ENCODE data around the gene EFCAB8. TPM values are rescaled to one million over a fixed set of nuclear protein-coding genes. Genes with fewer than 3 reads are reported as not detected.
"Not testable (repeated sequence)": the region's sequence is repeated elsewhere in the genome, so short reads cannot be mapped to it uniquely, and the experiment has no call there.

The EFCAB8 gene
- total RNA-seq, 4 donors from 2014 or later, result not detected

DNA sequence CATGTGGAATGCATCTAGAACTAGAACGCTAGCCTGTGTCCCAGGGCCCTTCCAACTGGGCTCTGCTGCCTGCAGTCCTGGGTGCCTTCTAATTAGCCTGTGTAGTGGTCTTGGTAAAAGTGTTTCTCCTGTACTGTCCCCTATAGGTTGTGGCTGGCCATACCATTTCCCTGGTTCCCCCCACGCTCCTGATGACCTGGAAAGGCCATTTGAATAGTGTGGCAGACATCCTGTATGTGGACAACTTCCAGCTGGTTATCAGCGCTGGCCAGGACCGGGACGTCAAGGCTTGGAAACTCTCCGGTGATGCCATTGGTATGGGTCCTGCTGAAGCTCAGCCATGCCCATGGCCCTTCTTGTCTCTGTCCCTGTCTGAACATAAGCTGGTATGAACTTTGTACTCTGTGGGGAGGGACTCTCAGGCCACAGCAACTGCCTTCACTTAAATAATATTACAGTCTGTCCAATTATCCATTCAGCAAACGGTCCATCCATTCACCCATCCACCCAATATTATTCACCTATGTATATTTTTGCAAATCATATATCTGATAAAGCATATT is 84.8 kb downstream of the EFCAB8 start:
- H3K9me3 ChIP-seq, result no peaks in the 10 kb centered on the region
- in situ Hi-C loops (cut with MboI; ENCODE audit: low sequenced_read_pairs in 4 of 4) (no loop called here), intact Hi-C loops (cut with DNase I; ENCODE audit: low total_unique reads) (no loop called here)
- no peak overlapping the region for H3K4me3 ChIP-seq
- H3K27ac ChIP-seq, result no peak overlapping the region
- no peaks in the 10 kb centered on the region for H3K36me3 ChIP-seq
- H3K4me1 ChIP-seq, result no peaks in the 10 kb centered on the region
- ATAC-seq (no peak), DNase-seq (no peak)
- TF ChIP-seq, protein P1, sequence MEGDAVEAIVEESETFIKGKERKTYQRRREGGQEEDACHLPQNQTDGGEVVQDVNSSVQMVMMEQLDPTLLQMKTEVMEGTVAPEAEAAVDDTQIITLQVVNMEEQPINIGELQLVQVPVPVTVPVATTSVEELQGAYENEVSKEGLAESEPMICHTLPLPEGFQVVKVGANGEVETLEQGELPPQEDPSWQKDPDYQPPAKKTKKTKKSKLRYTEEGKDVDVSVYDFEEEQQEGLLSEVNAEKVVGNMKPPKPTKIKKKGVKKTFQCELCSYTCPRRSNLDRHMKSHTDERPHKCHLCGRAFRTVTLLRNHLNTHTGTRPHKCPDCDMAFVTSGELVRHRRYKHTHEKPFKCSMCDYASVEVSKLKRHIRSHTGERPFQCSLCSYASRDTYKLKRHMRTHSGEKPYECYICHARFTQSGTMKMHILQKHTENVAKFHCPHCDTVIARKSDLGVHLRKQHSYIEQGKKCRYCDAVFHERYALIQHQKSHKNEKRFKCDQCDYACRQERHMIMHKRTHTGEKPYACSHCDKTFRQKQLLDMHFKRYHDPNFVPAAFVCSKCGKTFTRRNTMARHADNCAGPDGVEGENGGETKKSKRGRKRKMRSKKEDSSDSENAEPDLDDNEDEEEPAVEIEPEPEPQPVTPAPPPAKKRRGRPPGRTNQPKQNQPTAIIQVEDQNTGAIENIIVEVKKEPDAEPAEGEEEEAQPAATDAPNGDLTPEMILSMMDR (IDR thresholded peaks at IDR 0.05 in 4 of 5, conservative IDR thresholded peaks at IDR 0.05 in 1 of 5), result no peak
- TF ChIP-seq POLR2A (IDR thresholded peaks at IDR 0.05), result no peak
- peaks cover 0 to 12% (median 11%) of the 10 kb centered on the region in 3 donors for H3K27me3 ChIP-seq

DNA sequence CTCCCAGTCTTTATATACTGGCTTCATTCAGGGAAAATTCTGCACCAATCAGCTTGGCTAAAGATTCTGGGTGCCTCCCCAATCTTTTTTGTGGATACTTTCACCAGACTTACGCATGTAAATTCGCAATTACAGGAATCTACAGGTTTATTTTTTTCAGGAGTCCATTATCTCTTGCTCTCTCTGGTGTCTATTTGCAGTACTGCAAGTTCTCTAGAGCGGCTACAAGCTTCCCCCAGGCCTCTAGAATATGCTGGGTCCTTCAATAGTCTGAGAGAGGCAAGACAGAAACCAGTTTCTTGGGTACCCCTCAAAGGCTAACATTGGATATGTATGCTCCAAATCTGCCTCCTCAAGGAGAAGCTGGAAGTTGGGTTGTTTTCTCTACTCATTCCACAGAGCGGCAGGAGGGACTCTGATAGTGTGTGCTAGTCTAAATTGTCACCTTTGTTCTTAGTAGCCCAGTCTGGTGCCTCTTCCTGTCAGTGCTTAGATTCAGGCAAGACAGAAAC is 87.0 kb downstream of the EFCAB8 start:
- in situ Hi-C loops (cut with MboI; ENCODE audit: low sequenced_read_pairs in 4 of 4), result no loop called here

DNA sequence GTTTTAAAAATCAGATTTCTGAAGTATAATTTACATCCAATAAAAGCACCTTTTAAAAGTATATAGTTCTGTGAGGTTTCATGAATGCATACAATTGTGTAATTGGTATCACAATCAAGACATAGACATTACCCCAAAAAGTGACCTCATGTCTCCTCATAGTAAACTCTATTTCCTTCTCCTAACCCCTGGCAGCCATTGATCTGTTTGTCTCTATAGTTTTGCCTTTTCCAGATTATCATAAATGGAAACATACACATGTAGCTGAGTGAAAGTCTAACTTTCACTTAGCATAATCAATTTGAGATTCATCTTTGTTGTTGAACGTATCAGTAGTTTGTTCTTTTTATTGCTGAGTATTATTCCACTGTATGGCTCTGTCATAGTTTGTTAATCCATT is 87.9 kb downstream of the EFCAB8 start:
- Histone ChIP-seq H3K4me1 (no peaks in the 10 kb centered on the region), H3K27me3 (peaks cover 0 to 23% (median 11%) of the 10 kb centered on the region in 3 donors), H3K4me3 (no peak overlapping the region), H3K9me3 (no peaks in the 10 kb centered on the region), H3K36me3 (no peaks in the 10 kb centered on the region), H3K27ac (no peak overlapping the region)
- no peak for ATAC-seq
- in situ Hi-C loops (cut with MboI; ENCODE audit: low sequenced_read_pairs in 4 of 4), result no loop called here
- TF ChIP-seq, protein P1 (IDR thresholded peaks at IDR 0.05 in 4 of 5, conservative IDR thresholded peaks at IDR 0.05 in 1 of 5), result no peak
- no peak for TF ChIP-seq POLR2A (IDR thresholded peaks at IDR 0.05)
- no peak for DNase-seq
- intact Hi-C loops (cut with DNase I; ENCODE audit: low total_unique reads), result loop anchor here (5.0 kb wide), 1 partner anchor 154 kb away; no protein-coding TSS in a partner anchor

More for the DNA sequence above, 87.0 kb downstream of the EFCAB8 start:
- no peaks in the 10 kb centered on the region for H3K36me3 ChIP-seq
- ATAC-seq (no peak), DNase-seq (no peak)
- no peaks in the 10 kb centered on the region for H3K4me1 ChIP-seq
- H3K4me3 ChIP-seq, result no peak overlapping the region
- H3K9me3 ChIP-seq, result no peaks in the 10 kb centered on the region
- H3K27ac ChIP-seq, result no peak overlapping the region
- H3K27me3 ChIP-seq, result peaks cover 0 to 20% (median 12%) of the 10 kb centered on the region in 3 donors
- intact Hi-C loops (cut with DNase I; ENCODE audit: low total_unique reads), result loop anchor here (5.0 kb wide), 1 partner anchor 153 kb away; no protein-coding TSS in a partner anchor
- TF ChIP-seq, protein P1 (IDR thresholded peaks at IDR 0.05 in 4 of 5, conservative IDR thresholded peaks at IDR 0.05 in 1 of 5), result peak in 1 of 5 experiments; percentile 35
- no peak for TF ChIP-seq POLR2A (IDR thresholded peaks at IDR 0.05)

DNA sequence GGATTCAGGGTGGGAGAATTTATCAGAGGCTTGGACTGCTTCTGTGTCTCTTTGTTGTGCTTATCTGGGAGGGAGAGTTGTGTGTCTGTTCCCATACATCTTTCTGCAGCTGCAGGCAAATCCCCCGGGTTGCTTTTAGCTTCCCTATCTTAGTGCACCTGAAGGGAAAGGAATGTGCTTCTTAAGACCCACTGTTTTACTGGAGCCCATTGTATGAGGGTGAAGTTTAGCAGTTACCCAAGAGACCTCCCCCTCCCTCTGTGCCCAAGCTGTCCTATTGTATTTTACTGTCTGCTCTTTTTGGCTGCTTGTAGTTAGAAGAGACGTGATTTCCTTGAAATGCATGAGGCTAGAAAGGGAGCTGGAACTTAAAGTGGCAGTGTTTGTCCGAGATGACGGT is 91.8 kb downstream of the EFCAB8 start:
- H3K4me1 ChIP-seq; intact Hi-C loops (cut with DNase I; ENCODE audit: low total_unique reads); DNase-seq; in situ Hi-C loops (cut with MboI; ENCODE audit: low sequenced_read_pairs in 4 of 4); H3K9me3 ChIP-seq; ATAC-seq; H3K36me3 ChIP-seq; H3K4me3 ChIP-seq; H3K27ac ChIP-seq: not testable (repeated sequence)
- peaks cover 0 to 34% (median 22%) of the 10 kb centered on the region in 3 donors for H3K27me3 ChIP-seq

DNA sequence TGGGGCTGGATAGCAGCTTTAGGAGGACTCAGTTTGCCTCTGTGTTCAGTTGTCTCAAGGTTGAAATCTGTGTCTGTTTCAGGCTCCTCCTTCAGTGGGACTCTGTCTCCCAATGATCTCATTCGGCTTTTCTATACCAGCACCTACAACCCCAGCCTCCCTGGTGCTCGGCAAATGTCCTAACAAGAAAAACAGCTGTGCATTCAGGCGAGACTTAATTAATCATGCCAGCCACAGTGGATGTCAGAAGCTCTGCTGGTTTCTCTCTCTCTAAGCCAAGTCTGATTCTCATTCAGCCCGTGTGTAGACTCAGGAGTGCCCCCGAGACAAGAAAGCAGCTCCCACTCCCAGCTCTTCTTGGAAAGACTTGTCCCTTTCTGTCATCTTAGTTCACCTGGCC is 98.7 kb downstream of the EFCAB8 start:
- Histone ChIP-seq H3K36me3 (no peaks in the 10 kb centered on the region), H3K27ac (no peak overlapping the region), H3K4me3 (no peak overlapping the region), H3K4me1 (no peaks in the 10 kb centered on the region), H3K9me3 (peaks cover 0 to 4% (median 0%) of the 10 kb centered on the region in 3 donors), H3K27me3 (peaks cover 0 to 11% (median 7%) of the 10 kb centered on the region in 3 donors)
- ATAC-seq, result no peak
- intact Hi-C loops (cut with DNase I; ENCODE audit: low total_unique reads), result no loop called here
- no peak for DNase-seq
- in situ Hi-C loops (cut with MboI; ENCODE audit: low sequenced_read_pairs in 4 of 4), result no loop called here
- TF ChIP-seq POLR2A (IDR thresholded peaks at IDR 0.05), result no peak
- TF ChIP-seq, protein P1 (IDR thresholded peaks at IDR 0.05 in 4 of 5, conservative IDR thresholded peaks at IDR 0.05 in 1 of 5), result no peak

All from gastrocnemius medialis (tissue), 4 donors.